GM12892 (cell line): Measurements from ENCODE around the gene ANGPT4.

Source experiments
- POLR2A ChIP-seq: IDR thresholded peaks from 2 replicates; pipeline ENCODE4 v1.6.1; 2011; ENCODE audit warnings: low read depth, low read length, control low read depth
- POLR2AphosphoS5 ChIP-seq: IDR thresholded peaks from 2 replicates; pipeline ENCODE4 v1.6.1; 2011; ENCODE audit warnings: low read depth, low read length, control low read depth

GRCh38 chr20:856361-856775 is 59.8 kb downstream of the ANGPT4 start:
- TF ChIP-seq POLR2AphosphoS5 (no peak), POLR2A (no peak)
